Measurements from ENCODE around the gene PLA1A.
"Not testable (repeated sequence)": the region's sequence is repeated elsewhere in the genome, so short reads cannot be mapped to it uniquely, and the experiment has no call there.

Gene PLA1A, protein sequence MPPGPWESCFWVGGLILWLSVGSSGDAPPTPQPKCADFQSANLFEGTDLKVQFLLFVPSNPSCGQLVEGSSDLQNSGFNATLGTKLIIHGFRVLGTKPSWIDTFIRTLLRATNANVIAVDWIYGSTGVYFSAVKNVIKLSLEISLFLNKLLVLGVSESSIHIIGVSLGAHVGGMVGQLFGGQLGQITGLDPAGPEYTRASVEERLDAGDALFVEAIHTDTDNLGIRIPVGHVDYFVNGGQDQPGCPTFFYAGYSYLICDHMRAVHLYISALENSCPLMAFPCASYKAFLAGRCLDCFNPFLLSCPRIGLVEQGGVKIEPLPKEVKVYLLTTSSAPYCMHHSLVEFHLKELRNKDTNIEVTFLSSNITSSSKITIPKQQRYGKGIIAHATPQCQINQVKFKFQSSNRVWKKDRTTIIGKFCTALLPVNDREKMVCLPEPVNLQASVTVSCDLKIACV

DNA sequence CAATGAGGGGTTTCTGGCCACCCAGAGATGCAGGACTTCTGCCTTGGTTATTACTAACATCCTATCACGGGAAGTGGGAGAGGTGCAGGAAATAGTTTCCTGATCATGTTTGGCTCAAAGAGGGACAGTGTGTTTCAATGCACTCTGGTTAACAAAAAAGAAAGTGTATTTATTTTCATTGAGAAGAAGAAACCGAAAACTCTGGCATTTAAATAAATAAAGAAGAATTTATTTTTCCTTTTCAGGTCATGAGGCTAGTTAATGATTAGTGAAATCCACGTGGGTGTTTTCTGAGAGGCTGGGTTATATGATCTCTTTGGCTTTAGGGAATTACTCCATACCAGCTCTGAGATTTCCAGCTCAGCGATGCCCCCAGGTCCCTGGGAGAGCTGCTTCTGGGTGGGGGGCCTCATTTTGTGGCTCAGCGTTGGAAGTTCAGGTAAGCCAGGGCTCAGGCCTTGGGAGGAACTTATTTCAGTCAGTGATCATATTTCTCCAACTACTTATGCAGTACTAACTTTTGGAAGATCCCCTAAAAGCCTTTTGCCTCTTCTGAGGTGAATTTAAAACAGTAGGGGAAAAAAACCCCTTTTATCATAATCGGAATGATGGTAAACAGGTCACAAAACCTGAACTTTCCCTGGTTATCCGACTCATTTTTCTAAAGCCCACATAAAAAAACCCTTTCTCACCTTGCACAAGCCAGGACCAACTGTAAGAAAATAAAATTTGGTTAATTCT is at the start of gene PLA1A:
PLA1A (plus strand) TSS at position 338 of the 741 bp plus-strand sequence; CDS start at position 367, 29 bp downstream.
- no peak for DNase-seq

DNA sequence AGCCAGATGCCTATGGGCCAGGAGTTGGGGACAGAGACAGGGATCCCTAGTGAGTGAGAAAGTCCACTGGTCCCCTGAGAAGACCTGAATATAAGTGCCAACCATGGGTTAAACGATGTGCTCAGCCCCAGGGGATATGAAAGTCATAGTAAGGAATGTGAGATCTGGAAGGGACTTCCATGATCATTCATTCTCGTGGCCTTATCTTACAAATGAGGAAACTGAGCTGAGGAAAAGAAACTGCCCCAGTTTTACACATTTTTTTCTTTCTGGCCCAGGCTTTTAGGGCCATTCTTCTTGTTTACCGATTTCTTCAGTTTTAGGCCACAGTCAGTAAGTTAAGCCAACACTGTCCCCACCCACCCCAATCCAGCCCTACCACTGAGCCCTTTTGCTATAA is 49.3 kb upstream of the PLA1A start:
- no peak for DNase-seq

DNA sequence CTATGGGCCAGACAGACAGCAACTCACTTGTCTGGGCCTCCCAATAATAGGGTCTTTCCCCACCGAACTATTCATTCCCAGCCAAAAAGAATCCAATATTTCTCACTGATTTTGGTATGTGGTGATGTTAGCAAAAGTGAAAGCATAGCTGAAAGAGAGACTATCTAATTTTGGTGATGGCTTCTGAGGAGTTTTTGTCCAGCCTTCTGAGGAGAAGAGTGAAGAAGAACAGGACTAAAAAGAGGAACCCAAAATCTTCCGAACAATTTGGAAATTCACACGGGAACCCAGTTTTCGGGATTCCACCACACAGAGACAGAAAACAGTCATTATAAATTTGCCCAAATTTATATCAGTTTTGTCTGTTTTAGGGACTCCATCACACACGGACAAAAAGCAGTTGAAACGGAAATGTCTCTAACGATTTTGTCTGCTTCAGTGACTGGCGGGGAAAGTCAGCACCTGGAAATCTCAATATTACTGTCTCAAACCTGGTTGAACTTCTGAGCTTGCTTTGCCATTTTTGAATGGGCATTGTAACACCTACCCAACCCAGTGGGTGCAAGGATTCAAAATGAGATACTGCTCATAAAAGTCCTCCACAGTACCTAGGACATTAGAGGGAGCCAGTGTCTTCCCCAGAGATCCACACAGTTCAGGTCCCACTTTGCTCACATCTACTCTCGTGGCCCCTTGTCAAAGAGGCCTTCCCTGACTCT is 47.3 kb upstream of the PLA1A start:
- DNase-seq, result peak; percentile 4

DNA sequence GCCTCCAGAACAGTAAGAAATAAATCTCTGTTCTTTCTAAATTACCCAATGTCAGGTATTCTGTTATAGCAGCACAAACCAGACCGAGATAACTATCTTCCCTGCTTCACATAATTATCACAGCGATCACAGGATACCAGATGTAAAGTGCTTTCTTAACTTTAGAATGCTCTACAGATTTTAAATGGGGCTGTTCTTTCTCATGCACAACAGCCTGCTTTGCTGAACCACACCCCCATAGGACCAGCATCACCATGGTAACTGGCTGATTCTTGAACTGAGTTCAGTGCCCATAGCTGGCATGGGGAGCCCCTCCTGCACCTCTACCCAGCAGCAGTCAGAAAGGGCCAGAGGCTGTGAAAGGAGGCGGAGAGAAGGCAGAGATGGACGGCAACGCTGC is 46.1 kb upstream of the PLA1A start:
- no peak for DNase-seq

DNA sequence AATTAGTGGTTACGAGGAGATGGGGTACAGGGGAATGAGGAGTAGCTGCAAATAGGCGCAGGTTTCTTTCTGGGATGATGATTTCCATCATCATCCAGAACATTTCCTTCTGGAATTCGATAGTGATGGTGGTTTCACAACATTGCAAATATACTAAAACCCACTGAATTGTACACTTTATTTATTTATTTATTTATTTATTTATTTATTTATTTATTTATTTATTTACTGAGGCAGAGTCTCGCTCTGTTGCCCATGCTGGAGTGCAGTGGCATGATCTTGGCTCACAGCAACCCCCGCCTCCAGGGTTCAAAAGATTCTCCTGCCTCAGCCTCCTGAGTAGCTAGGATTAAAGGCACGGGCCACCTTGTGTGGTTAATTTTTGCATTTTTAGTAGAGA is 44.8 kb upstream of the PLA1A start:
- DNase-seq, result not testable (repeated sequence)

DNA sequence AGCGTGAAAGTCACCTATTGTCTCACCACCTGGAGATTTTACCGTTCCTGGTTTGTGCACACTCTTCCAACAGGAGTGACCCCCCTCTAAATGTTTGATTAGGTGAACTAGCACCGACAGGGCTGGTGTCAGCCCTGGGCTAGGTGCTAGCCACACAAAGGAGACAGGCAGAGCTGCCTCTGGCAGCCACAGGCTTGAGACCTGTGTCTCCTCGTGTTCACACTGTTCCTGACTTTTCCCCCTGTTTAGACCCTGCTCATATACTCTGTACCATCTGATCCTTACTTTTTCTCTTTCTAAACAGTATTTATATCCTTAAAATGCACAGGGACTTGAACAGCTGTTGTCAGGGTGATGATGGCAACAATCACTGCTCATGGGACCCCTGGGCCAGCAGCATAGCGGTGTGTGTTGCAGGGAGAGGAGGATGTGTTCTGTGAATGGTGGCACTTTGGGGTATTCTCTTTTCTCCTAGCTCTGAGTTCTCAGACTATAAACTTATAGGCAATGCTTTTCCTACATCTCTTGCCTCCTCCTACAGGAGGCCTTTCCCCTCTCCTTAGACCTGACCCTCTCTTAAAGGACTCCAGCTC is 43.8 kb upstream of the PLA1A start:
- no peak for DNase-seq

DNA sequence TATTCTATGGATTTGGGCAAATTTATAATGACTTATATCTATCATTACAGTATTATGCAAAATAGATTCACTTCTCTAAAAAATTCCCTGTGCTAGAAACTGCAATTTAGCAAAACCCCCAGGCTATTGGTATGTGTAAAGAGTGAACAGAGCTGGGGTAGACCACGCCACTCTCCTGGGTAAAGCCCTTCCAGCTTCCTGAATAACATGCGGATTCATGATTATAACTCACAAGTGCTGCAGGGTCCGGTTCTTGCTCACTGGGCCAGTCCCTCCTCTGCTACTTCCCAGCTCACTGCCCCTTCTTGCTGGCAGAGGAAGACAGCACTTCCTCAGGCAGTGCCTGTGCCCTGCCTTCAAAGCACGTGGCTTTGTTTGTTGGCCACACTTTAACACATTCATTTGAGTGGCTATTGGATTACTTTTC is 42.4 kb upstream of the PLA1A start:
- no peak for DNase-seq

DNA sequence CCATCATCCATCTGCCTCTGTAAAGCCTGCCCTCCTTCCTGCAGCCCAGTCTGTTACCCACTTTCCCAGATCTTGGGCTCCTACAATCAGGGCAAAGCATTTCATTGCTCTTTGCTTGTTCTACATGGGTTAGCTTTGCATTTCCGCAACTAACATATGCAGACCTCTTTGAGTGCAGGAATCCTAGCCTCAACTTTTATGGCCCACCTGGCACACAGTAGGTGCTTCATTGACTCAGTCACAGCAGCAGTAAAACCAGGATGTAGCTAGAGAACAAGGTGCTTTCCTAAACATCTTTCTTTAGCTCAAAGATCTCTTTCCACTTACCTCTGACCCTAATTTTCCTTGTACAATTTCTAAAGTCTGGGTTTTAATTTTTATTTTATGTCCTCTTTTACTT is 41.8 kb upstream of the PLA1A start:
- DNase-seq, result no peak

DNA sequence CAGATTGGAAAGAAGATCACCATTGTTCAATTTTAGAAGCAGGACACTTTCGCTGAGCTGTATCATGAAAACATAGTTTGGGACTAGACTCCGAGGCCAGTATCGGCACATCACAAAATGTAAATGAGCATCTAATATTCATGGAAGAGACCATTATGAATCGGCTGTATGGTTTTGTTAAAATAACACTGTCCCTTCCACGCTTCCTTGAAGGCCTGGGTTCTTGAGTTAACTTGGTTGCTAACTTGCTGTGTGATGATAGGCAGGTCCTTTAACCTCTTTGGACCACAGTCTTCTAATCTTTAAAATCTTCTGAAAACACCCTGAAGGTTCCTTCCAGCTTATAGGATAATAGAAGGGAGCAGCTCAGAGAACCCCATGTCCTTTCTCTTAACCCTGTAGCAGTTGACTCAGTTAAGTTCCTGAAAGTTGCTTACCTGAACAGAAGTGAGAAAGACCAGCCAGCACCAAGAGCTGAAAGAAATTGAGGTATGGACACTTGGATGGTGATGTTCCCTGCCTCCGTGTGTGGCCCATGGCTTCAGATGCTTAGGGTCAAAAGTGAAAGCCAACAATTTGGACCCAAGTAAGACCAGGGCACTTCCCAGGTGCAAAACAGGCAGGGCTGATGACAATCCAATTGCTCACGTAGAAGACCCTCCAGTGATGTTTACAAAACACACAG is 40.4 kb upstream of the PLA1A start:
- no peak for DNase-seq

DNA sequence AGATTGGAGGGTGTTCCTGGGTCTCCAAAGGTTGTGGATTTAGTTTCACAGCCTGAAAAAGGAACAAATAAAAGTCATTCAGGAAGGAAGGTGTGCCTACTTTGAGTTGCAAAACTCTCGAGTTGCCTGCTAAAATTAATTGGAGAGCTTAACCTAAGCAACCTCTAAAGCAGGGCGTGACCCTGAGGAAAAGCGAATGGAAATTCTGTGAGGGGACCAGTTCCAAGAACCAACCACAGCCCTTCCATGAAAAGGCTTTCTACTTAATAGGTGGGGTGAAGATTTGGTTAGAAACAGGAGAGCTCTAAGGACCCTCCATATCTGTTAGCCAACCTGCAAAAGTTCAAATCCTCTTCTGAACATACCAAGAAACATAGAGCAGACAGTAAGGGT is 39.8 kb upstream of the PLA1A start:
- no peak for DNase-seq

DNA sequence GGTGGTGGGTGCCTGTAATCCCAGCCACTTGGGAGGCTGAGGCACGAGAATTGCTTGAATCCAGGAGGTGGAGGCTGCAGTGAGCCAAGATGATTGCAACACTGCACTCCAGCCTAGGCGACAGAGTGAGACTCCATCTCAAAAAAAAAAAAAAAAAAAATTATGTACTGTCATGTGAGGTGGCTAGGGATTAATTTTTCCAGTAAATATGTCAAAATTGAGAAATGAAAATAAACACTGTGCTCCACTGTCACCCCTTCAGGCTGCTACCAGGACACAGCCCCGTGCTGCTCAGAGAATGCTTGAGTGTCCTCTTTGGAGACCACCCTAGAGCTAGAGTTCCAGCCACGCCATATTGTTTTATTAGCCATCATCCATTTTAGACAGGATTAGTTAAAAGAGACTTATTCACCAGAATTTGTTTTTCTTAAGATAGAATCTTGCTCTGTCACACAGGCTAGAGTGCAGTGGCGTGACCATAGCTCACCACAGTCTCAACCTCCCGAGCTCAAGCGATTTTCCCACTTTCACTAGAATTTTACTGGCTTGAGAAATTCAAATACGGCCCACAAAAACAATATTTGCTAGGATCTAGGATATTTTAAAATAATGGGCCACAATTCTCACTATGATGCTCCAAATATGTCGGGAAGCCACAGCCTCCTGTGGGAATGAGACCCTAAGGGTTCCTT is 38.9 kb upstream of the PLA1A start:
- DNase-seq, result no peak

DNA sequence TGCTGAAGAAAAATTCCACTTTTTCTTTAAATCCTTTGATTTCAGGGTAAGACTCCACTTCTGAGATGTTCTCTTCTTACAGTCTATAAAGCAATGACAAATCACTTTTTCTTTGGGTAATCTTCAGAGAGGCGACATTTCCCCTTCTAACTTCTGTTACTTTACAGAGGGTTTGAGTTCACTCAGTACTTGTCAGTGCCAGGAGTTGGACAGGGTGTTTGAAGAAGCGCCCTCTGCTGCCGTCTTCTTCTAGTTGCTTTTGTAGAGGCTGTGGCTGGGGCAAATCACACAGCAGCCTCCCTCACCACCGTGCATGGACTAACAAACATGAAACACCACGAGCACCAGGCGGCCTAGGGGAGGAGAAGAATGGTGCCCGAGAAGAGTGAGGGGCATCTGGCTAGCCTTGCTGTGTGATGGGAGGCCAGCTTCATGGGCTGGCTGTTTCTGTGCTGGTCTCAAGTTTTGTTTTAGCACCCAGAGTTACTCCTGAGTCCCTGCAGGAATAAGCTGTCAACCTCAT is 38.2 kb upstream of the PLA1A start, which contains the start of gene CD80:
CD80 (minus strand) TSS at position 174 of the 523 bp plus-strand sequence. CDS start 1,886 bp downstream, outside the sequence.
- DNase-seq, result peak; percentile 22

DNA sequence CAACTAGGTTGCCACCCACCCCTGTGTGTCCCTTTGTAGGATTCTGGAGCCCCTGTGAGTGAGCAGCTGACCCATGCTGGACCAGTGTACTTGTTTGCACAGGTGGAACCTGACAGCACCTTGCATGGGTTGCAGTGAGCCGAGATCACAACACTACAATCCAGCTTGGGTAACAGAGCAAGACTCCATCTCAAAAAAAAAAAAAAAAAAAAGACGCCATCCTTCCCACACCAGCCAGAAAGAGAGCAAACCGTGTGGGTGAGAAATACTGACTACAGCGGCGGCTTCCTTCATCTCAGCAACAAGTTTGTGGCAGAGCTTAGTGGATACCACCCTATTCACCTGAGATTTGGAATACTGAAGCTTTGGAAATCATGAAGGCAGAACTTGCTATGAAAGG is 37.5 kb upstream of the PLA1A start:
- DNase-seq, result no peak

DNA sequence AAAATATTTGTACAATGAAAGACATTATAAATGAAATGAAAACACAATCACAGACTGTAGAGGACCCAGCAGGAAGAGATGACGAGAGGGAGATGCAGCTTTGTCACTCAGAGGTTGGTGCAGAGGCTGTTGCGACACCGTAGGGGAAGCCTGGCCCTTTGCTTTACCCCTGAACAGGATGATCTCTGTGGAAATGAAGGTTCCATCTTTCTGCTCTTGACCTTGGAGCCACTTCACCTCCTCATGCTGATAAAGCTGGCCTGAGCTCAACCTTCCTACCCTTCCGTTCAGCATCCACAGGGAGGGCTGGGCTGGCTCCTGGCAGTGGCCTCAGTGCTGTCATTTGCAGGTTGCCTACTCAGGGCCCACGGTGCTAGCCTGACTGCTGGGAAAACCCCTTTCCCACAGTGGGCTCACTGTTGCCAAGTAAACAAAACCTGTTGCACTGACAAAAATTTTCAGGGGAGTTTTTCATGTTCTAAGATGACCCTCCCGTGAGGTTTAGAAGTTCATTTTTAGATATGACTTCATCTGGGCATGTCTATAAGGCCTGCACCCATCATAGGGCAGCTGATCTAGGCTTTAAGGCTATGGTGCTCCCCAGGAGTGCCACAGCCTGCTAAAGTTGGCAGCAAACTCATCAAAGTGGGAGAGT is 35.3 kb upstream of the PLA1A start:
- no peak for DNase-seq

DNA sequence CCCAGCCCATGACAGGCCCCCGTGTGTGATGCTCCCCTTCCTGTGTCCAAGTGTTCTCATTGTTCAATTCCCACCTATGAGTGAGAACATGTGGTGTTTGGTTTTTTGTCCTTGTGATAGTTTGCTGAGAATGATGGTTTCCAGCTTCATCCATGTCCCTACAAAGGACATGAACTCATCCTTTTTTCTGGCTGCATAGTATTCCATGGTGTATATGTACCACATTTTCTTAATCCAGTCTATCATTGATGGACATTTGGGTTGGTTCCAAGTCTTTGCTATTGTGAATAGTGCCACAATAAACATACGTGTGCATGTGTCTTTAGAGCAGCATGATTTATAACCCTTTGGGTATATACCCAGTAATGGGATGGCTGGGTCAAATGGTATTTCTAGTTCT is 34.4 kb upstream of the PLA1A start:
- not testable (repeated sequence) for DNase-seq

DNA sequence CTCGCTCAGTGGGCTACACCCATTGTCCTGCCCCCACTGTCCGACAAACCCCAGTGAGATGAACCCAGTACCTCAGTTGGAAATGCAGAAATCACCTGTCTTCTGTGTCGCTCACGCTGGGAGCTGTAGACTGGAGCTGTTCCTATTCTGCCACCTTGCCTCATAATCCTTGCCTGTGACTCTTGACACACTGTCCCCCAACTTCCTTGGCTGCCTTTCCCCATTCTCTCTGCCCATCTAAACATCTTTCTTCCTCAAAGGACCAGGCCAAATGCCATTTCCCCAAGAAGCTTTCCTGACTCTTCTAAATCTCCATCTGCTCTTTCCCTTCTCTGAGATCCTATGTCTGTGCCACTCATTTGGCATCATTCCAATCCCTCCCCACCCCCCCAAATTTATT is 28.5 kb upstream of the PLA1A start:
- DNase-seq, result no peak

DNA sequence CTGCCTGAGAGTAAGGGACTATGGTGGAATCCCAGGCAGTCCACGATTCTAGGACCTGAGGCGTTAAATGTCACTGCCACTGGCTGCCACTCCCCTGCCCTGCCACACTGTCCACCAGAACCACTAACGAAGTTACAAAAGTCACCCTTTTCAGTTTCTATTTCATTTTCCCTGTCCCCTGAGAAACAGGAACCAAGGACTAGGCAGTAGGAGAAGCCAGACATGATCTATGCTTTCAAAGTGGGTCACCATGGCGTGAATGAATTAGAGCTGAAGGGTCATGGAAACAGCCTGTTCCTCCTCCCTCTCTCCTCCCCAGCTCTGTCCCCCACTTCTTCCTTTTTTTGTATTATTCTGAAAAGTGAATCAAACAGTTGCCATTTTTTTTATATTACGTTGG is 27.5 kb upstream of the PLA1A start:
- DNase-seq, result no peak

DNA sequence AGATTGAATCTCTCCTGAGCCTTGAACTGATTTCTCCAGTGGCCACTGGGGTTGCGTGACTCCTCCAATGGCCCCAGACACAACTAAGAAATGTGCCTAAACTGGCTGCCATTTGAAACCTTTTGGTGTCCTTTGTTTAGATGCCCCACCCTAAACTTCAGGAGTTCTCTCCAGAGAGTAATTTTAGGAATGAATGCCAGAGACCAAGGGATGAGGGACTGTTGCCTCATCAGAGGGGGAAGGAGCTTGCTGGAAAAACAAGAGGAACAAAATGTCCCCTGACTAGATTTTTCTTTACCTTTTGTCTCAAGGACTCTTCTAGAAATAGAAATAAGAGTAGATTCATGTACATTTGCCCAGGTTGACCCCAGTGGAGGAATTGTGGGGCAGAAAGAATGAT is 26.5 kb upstream of the PLA1A start:
- DNase-seq, result no peak

DNA sequence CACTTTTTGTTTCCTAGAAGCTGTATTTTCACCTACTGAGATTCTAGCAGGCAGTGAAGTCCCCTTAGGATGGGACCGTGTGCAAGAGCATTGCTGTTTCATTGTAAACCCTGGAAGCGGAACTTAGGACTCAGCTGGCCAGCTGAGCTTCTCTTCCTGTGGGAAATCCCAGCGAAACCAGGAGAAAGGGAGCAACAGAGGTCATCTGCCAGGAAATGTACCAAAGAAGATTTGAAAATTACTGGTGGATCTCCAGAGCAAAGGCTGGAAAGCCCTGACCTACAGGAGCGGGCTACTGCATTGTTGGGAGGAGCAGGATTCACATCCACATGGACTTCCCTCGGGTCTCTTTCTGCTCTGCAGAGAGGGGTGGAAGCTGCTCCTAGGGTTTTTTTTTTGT is 26.0 kb upstream of the PLA1A start:
- DNase-seq, result no peak

DNA sequence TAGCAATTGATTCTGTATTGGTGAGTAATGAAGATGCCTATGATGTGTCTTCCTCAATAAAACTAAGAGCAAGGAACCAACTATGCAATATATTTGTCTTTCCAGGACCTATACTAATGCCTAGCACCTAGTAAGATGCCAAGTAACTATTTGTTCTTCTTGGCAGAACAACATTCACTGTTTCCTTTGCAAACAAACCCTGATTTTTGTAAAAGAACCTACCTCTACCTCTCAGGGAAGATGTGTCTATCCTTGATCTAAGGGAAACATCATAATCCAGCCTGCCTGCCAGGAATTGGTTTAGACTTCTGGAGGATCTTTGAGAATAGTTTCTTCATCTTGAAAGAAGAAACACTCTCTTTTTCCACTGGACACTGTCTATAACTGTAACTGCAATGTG is 22.2 kb upstream of the PLA1A start:
- DNase-seq, result no peak

Measured in fibroblast of upper back skin (primary cell).